ENCODE measurements around the gene TBX19. TPM values are rescaled to one million over a fixed set of nuclear protein-coding genes. Genes with fewer than 3 reads are reported as not detected.

The TBX19 gene
- total and polyA plus RNA-seq, 7 donors = 0.12 to 0.56 (median 0.27) TPM

DNA sequence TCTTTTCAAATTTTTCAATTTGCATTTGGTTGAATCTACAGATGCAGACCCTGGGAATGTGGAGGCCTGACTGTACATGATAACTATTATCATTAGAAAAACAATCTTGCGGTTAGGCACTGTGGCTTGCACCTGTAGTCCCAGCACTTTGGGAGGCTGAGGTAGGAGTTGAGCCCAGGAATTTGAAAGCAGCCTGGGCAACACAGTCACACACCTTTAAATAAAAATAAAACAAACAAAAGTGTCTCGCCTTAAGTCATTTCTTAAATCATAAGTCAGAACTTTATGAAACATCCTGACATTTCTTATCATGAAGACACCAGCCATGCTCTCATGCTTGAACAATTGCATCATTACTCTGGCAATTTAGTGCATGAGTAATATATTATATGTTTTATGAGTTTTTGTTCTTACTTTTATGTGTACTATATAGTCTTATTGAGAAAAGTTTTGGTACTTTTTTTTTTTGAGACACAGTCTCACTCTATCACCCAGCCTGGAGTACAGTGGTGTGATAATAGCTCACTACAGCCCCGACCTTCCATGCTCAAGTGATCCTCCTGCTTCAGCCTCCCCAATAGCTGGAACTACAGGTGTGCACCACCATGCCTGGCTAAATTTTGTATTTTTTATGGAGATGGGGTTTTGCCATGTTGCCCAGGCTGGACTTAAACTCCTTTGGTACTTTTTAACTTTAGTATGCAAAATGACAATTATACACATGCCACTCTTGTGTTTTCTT, 7.8 kb downstream of the TBX19 start:
- no peaks in the 10 kb centered on the region for H3K4me1 ChIP-seq
- DNase-seq (no peak), ATAC-seq (no peak)
- no peaks in the 10 kb centered on the region for H3K36me3 ChIP-seq (ENCODE audit: insufficient read depth in 1 of 2, low read depth in 1 of 2)
- no peaks in the 10 kb centered on the region for H3K9me3 ChIP-seq
- H3K4me3 ChIP-seq = no peak overlapping the region
- no peak overlapping the region for H3K27ac ChIP-seq
- intact Hi-C loops (cut with DNase I) = no loop called here
- WGBS, 3 donors = 94 to 96% (median 95%) methylated on average over 3 of the region's 3 CpGs
- H3K27me3 ChIP-seq (ENCODE audit: insufficient read depth in 3 of 3, low read length in 2 of 3) = no peaks in the 10 kb centered on the region
- TF ChIP-seq, protein P1, sequence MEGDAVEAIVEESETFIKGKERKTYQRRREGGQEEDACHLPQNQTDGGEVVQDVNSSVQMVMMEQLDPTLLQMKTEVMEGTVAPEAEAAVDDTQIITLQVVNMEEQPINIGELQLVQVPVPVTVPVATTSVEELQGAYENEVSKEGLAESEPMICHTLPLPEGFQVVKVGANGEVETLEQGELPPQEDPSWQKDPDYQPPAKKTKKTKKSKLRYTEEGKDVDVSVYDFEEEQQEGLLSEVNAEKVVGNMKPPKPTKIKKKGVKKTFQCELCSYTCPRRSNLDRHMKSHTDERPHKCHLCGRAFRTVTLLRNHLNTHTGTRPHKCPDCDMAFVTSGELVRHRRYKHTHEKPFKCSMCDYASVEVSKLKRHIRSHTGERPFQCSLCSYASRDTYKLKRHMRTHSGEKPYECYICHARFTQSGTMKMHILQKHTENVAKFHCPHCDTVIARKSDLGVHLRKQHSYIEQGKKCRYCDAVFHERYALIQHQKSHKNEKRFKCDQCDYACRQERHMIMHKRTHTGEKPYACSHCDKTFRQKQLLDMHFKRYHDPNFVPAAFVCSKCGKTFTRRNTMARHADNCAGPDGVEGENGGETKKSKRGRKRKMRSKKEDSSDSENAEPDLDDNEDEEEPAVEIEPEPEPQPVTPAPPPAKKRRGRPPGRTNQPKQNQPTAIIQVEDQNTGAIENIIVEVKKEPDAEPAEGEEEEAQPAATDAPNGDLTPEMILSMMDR (IDR thresholded peaks at IDR 0.05) = no peak

DNA sequence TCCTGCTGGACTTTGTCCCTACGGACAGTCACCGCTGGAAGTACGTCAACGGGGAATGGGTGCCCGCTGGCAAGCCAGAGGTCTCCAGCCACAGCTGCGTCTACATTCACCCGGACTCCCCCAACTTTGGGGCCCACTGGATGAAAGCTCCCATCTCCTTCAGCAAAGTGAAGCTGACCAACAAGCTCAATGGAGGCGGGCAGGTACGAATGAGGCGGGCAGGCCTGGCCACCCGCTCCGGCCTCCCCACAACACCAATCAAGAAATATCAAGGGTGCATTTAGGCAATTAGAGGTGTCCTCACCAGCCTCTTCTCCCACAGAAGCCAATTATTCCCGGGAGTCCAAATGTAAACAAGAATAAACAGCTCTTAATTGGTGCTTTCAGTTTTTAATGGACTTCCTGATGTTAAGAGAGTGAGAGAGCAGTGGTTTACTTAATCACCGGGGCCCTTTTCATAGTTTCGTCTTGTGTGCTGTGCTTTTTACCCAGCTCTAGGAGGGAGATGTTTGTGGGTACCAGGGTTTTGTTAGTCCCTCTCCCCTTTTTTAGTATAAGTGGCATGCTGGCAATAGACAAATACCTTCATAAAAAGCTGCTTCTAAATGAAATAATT, 10.7 kb downstream of the TBX19 start:
- no peak for DNase-seq
- no peaks in the 10 kb centered on the region for H3K9me3 ChIP-seq
- no peaks in the 10 kb centered on the region for H3K4me1 ChIP-seq
- TF ChIP-seq, protein P1 (IDR thresholded peaks at IDR 0.05) = no peak
- H3K27ac ChIP-seq = no peak overlapping the region
- ATAC-seq = no peak
- no peaks in the 10 kb centered on the region for H3K36me3 ChIP-seq (ENCODE audit: insufficient read depth in 1 of 2, low read depth in 1 of 2)
- H3K27me3 ChIP-seq (ENCODE audit: insufficient read depth in 3 of 3, low read length in 2 of 3) = no peaks in the 10 kb centered on the region
- H3K4me3 ChIP-seq = no peak overlapping the region
- WGBS, 3 donors = 88 to 90% (median 89%) methylated on average over 15 of the region's 15 CpGs
- intact Hi-C loops (cut with DNase I) = no loop called here

DNA sequence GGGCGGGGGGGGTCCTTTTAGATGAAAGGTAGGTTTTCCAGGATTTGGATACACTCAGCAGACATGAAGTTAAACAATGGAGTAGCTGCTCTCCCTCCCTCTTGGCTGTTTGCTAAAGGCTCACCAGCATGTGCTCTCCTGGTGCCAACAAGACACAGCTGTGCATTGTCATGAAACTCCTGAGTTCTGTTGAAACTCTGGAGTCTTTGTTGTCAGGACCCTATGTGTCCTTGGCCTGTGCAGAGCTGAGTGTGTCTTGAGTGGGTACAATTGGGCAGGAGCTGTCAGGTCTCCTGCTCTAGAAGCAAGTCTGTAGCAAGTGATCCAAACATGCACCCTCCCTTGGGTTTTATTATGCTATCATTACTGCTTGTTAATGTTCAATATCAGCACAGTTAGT, 12.7 kb downstream of the TBX19 start:
- 73 to 100% (median 98%) methylated on average over 1 of the region's 1 CpG for WGBS, 3 donors
- H3K27ac ChIP-seq = no peak overlapping the region
- TF ChIP-seq, protein P1 (IDR thresholded peaks at IDR 0.05) = no peak
- no peak for DNase-seq
- no peaks in the 10 kb centered on the region for H3K27me3 ChIP-seq (ENCODE audit: insufficient read depth in 3 of 3, low read length in 2 of 3)
- no peaks in the 10 kb centered on the region for H3K4me1 ChIP-seq
- H3K4me3 ChIP-seq = no peak overlapping the region
- intact Hi-C loops (cut with DNase I) = no loop called here
- no peaks in the 10 kb centered on the region for H3K9me3 ChIP-seq
- ATAC-seq = no peak
- H3K36me3 ChIP-seq (ENCODE audit: insufficient read depth in 1 of 2, low read depth in 1 of 2) = no peaks in the 10 kb centered on the region

DNA sequence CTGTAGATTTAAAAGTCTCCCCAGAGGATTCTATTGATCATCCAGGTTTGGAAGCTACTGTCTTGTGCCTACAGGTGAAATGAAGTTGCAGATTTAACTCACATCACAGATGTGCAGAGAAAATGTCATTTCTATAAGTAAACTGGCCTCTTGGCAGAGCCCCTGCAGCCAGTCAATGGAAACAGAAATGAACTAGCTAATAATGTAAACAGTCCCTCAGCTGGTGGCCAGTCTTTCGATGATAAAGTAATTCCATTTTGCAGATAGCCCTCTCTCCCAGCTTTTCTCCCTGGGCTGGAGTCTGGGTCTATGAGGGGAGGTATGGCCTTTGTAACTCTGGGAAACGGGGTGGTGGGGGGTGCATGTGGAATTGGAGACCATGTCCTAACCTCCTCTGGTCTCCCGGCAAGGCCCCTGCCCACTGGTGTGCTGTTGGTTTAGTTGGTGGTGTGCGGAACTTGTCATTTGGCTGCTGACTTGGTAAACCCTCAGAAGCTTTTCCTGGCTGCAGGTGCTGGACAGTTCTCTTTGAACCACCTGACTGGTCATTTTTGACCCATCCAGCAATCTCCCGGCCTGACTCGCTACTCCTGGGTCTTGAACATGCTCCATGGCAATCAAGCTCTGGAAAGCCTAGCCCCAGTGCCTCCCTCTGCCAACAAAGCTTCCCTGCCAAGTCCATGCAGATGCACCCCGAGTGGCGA, 14.9 kb downstream of the TBX19 start:
- no peak for ATAC-seq
- H3K27me3 ChIP-seq (ENCODE audit: insufficient read depth in 3 of 3, low read length in 2 of 3) = no peaks in the 10 kb centered on the region
- no peak overlapping the region for H3K27ac ChIP-seq
- intact Hi-C loops (cut with DNase I) = no loop called here
- no peaks in the 10 kb centered on the region for H3K4me1 ChIP-seq
- DNase-seq = no peak
- WGBS, 3 donors = 84 to 89% (median 86%) methylated on average over 8 of the region's 8 CpGs
- TF ChIP-seq, protein P1 (IDR thresholded peaks at IDR 0.05) = no peak
- no peaks in the 10 kb centered on the region for H3K9me3 ChIP-seq
- no peaks in the 10 kb centered on the region for H3K36me3 ChIP-seq (ENCODE audit: insufficient read depth in 1 of 2, low read depth in 1 of 2)
- H3K4me3 ChIP-seq = no peak overlapping the region

Measured in psoas muscle (tissue), 8 donors.